RWPE1 (cell line): ENCODE measurements around the gene AADAT.

Source experiments
- CTCF ChIA-PET: fragments of 350-600 bp; sonication (Branson Sonifier 250); formaldehyde crosslinking; extraction: SDS; loops from one replicate; lab custom pipeline; 2021; lab: Yijun Ruan, JAX
- POLR2A ChIA-PET: fragments of 400-600 bp; formaldehyde crosslinking; extraction: SDS; loops from one replicate; lab custom pipeline; 2020; ENCODE audit warnings: antibody characterized with exemption; ENCODE audit not compliant: low non-redundant PET; lab: Yijun Ruan, JAX
- DNase-seq: peaks from one replicate; pipeline ENCODE4 v3.0.0; 2012; ENCODE audit warnings: low spot score
- H3K27ac ChIP-seq: fragments of 450-650 bp; 2 replicates; pipeline ENCODE4 v1.5.1; 2017
- TF ChIP-seq, protein P1 (sequence below): fragments of 450-650 bp; conservative IDR thresholded peaks from 2 replicates; pipeline ENCODE4 v1.5.1; 2017; ENCODE audit warnings: low read depth, mild to moderate bottlenecking

AADAT gene

DNA sequence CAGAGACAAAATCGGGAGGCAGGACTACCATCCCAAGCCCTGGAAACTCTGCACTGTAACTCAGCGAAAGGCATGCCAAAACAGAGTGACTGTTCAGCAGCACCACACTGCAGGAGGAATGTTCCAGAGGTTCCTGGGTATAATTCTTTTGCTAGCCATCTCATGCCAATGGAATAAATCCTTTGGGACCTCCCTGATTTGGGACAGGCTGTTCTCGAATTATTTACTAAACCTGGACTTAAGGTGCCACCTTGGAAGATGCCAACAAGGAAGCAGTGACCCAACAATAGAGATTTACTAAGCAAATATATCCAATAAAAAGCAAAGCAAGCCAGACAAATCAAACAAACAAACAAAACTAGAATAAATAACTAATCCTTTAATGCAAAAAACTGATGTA, 9.3 kb downstream of the AADAT start:
- POLR2A ChIA-PET: no interaction called here
- CTCF ChIA-PET: no interaction called here
- TF ChIP-seq, protein P1, sequence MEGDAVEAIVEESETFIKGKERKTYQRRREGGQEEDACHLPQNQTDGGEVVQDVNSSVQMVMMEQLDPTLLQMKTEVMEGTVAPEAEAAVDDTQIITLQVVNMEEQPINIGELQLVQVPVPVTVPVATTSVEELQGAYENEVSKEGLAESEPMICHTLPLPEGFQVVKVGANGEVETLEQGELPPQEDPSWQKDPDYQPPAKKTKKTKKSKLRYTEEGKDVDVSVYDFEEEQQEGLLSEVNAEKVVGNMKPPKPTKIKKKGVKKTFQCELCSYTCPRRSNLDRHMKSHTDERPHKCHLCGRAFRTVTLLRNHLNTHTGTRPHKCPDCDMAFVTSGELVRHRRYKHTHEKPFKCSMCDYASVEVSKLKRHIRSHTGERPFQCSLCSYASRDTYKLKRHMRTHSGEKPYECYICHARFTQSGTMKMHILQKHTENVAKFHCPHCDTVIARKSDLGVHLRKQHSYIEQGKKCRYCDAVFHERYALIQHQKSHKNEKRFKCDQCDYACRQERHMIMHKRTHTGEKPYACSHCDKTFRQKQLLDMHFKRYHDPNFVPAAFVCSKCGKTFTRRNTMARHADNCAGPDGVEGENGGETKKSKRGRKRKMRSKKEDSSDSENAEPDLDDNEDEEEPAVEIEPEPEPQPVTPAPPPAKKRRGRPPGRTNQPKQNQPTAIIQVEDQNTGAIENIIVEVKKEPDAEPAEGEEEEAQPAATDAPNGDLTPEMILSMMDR: no peak
- no peak for DNase-seq
- H3K27ac ChIP-seq: no peak overlapping the region

DNA sequence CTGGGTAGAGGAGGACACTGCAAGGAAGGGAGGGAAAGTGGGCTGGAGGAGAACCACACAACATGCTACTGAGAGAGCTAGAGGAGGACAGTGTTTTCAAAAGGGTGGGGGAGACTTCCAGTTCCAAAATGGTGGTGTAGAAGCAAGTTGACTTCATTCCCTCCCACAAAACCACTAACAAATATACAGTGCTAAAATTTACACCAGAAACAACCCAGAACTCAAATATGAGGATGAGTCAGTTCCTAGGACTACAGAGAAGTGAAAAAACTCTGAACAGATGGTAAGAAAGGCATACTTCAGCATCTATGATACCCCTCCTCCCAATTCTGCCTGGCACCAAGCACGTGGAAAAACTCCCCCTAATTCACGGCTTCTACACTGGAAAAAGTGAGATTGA, 9.8 kb downstream of the AADAT start:
- CTCF ChIA-PET: no interaction called here
- POLR2A ChIA-PET: no interaction called here
- TF ChIP-seq, protein P1: no peak
- H3K27ac ChIP-seq: no peak overlapping the region
- DNase-seq: no peak

DNA sequence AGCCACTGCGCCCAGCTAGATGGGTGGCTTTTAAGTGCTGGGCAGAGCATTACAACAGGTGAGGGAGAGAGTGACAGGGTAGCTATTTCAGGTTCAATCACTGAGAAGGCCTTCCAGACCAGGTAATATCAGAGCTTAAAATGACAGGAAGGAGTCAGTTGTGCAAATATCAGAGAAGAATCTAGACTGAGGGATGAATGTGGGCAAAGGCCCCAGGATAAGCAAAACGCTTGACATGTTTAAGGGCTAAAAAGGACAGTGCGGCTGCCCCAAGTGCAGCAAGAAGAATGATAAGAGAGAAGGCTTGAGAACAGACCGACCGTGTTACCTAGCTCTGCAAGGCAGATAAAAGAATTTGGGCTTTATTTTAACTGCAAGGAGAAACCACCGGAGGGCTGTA, 18.6 kb downstream of the AADAT start:
- no peak for DNase-seq
- POLR2A ChIA-PET: no interaction called here
- TF ChIP-seq, protein P1: no peak
- CTCF ChIA-PET: no interaction called here
- H3K27ac ChIP-seq: no peak overlapping the region

DNA sequence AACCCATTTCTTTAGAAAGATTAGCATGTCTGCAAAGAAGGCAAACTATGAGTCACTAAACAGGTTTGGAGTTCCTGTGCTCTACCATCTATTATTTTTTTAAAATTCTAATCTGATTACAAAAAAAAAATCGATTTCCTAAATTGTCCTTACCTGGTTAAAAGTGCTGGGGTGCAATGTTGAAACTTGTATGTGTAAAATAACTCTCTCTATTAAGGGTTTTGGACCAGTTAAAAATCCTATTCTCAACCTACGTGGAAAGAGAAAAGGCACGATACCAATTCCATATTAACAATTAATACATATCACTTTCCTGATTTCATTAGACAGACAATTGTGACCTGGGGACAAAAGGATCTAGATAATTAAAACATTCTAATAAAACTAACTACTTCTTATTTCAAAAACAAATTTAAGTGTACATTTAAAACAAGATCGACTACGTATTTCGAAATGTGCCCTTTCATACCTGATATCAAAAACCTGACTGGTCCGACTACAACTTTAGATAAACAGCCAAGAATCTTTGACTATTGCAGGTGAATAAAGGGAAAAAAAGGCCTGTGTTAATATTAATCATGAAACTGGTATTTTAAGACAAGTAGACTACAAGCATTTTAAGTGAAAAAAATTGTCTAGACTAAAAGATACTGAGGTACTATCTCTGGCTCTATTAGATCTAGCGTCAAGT, 21.2 kb downstream of the AADAT start:
- POLR2A ChIA-PET: no interaction called here
- TF ChIP-seq, protein P1: no peak
- CTCF ChIA-PET: no interaction called here
- no peak for DNase-seq
- H3K27ac ChIP-seq: no peak overlapping the region

DNA sequence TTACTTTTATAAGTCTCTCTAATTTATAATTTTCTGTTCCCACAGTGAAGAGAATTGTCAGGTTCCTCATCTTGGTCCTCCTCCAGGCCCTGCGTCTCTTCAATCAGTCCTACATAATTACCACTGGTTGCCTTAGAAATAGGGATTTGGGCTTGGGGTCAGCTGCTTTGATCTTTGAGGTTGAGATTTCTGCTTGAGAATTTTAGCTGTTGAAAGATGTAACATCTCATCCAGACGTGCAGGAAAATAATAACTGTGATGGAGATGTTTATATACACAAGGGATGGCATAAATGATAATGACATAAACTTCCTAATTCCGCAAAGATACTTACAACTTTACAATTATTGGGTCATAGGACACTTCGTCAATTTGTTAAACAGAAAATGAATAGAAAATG, 30.3 kb downstream of the AADAT start:
- no peak overlapping the region for H3K27ac ChIP-seq
- DNase-seq: no peak
- TF ChIP-seq, protein P1: no peak
- ChIA-PET POLR2A (no interaction called here), CTCF (interaction anchor here (0.6 to 0.7 kb wide), 2 partner anchors 678 to 1116 kb away, joined by 4 to 5 read pairs; no protein-coding TSS in a partner anchor)

DNA sequence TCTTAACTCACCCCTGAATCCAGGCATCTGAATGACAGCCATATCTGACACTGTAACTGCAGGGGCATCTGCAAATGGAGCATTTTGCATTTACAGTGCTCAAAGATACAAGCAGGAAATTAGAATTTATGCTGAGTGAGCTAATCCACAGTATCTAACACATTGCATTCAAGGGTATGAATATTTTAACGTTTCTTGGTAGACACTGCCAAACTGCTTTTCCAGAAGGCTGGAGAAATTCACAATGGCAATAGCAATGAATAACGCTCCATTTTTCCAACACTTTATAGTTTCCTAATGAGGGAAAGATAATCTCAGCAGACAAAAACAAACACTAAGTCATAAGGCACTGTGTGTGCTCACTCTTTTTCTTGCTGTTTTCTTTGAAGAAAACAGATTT, 30.9 kb downstream of the AADAT start:
- H3K27ac ChIP-seq: no peak overlapping the region
- DNase-seq: no peak
- ChIA-PET CTCF (interaction anchor here (0.7 kb wide), 1 partner anchor 1115 kb away, joined by 4 read pairs; no protein-coding TSS in a partner anchor), POLR2A (no interaction called here)
- TF ChIP-seq, protein P1: no peak
